HG02852 (cell line): ENCODE measurements around the gene AMOTL2.

ENCODE experiments used
- ATAC-seq: cut with Tn5 transposase; IDR thresholded peaks from one replicate; pipeline ENCODE4 v1.9.1; 2021; ENCODE audit warnings: mild to moderate bottlenecking, moderate library complexity; ENCODE audit not compliant: unreplicated experiment

Gene AMOTL2

DNA sequence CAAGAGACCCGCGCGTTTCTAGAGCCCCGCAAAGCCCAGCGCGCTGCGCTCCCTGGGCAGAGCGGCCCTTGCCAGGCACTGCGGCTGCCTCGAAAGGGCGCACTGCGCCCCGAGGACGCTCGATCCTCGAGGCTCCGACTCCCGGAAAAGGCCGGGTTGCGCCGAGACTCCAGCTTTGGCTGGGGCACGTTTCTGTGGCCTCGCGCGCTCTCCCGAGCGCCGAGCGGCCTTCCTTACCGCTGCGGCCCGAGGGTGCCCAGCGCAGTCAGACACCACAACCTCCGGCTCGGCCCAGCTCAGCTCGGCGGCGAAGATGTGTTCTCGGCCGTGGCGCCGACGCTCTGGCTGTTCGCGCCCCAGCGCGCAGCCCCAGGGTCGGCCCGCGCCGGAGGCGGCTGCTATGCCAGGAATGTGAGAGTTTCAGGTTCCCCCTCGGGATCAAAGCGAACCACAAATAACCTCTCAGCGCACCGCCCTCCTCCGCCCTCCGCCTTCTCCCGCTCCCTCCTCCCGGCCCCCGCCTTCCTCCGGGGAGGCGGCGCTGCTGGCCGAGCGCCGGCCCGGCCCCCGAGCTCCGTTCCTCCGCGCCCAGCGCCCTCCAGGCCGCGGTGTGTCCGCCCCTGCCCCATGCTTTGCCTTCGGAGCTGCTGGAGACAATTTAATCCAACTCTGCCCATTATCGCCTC is at the start of gene AMOTL2:
Gene AMOTL2, minus strand, starts transcription at position 343 of the 686 bp plus-strand sequence. CDS start 3,014 bp downstream, outside the sequence.
- ATAC-seq: no peak

DNA sequence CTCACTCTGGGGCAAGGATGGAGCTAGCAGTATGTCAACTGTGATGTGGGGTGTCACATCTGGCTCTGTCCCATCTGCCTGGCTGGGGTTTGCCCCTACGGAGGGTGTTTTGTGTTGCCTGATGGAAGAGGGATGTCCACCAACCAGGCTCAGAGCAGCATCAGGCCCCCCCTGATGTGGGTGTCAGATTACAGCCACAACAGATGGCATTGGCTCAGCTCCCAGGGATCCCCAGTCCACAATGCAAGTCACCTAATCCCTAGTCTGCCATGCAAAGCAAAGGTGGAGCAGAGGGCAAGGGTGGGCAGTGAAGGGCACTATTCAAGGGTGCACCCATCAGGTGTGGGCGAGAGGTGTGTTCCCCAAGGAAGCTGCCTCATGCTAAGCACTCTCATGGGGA is 48.9 kb upstream of the AMOTL2 start:
- ATAC-seq: no peak

DNA sequence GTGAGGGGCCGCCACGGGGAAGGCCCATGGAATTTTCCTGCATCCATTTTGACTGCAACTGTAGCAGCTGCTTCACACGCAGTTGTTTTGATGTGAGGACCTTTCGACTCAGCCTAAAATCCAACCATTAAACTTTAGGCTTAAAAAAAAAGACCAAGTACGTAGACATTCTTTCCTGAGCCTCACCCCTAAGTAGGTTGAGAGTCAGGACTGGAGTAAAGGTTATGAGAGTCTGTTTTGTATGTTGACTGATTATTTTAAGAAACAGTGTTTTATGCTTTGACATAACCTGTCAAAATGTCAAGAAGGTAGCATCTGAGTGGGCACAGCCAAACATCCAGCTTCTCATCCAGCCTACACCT is 45.7 kb upstream of the AMOTL2 start:
- no peak for ATAC-seq

DNA sequence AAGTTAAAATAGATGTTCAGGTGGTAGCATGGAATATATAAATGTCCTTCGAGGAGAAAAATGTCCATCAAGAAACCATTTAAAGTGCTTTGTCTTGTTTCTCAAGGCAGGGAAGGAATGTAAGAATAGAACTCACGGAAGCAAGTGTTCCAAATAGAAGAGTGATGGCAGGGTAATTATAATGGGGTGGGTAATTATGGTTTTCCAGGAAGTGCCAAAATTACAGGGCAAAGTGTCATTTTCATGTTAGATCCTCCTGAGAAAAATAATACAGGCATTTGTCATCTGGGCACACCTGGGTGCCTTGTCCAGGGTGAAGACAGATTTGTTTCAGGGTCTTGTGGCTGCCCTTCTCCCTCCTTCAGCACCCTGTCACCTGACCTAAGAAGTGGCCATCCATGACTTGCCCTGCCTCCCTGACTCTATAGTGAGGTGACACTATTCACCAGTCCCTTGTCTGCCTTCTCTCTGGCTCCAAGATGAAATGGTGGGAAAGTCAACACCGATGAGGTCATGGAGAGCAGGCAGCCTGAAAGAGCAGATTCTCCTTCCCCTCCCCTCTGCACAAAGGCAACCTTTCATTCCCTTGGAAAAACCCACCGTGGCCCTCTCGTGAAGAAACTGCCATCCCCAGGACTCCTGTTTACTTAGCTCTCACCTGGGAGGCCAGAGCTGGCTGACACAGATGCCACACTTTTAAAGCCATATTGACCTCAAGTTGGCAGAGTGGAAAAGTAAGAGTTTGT is 45.1 kb upstream of the AMOTL2 start:
- ATAC-seq: no peak

DNA sequence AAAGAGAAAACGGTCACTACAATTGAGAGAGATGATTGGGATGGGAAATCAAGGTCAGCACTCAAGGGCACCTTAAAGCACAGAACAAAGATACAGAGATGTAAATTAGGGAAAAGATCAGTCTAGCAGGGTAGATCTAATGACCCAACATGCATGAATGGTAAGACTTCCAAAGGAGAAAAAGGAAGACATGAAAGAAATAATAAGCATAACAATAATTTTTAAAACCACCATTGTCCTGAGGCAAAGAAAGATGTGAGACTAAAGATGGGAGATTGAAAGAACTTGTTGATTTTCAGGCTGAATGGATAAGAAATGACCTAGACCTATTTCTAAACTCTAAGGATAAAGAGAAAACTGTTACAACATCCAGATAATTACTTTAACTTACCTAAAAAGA is 34.8 kb upstream of the AMOTL2 start:
- ATAC-seq: no peak

DNA sequence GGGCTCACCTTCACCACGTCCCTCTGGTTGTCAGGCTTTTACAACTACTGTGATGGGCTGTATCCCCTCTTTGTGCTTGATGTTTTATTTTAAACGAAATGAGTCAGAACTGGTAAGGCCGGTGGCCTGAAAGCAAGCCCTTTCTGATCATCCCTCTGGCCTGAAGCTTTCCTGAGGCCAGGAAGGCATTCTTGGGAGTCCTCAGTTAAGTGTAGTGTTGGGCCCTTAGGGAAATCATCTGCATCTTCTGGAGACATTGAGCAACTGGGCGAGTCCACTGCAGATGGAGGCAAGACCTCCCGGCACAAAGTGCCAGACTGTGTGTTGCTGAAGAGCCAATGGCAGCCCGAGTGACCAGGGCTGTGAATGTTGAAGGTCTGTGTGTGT is 33.0 kb upstream of the AMOTL2 start:
- ATAC-seq: no peak

DNA sequence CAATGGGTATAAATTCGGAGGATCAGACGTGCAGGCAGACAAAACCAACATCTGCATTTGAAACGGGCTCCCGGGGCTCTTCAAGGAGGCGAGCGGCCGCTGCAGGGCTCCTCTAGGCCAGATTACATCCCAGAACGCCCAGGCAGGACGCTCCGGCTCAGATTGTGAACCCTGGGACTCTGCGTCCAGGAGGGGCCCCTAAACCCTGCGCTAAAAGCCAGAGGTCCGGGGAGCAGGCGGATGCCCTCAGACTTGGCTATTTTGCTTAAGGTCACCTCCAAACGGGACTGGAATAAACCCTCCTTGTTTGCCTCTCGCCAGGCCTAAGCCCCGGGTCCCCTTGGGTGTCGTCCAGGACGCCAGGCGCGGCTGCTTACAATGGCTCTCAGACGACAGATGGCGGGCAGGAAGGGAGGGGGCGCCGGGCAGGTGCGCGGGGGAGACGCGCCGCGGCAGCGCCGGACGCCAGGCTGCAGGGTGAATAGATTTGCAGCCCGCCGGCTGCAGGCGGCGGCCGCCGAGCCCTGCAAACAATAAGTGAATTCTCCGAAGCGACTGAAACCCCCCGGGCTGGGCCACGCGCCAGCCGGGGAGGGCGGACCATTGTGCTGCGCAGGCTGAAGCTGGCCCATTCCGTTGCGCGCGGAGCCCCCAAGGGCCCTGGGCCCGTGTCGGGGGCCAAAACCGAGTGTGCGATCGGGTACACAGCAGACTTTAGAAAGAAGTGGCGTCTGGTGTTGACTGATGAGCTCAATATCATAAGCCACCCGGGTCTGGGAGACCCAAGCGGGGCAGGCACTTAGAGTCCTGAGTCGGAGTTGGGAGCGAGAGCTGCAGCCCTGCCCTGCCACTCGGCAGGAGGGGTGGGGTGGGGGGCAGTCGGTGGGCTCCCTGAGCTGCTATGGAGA is 32.3 kb upstream of the AMOTL2 start:
- ATAC-seq: no peak

DNA sequence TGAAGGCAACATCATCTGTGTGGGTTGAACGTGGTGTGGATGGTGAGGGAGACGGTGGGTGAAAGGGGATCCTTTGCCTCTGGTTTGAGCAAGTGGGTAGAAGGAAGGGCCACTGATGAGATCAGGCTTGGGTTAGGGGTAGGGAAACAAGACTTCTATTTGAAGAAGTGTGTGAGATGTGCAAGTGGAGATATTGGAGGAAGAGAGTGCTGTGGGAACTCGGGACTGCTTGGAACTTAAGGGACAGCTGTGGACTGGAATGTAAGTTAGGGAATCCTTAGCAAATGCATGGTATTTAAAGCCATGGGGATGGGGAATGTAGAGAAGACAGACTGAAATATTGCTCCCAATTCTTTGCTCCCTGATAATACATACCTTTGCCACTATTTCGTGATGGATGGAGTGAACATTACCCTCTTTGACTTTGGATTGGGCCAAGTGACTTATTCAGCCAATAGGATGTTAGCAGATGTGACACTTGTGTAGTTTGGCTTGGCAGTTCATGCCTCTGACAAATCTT is 30.2 kb upstream of the AMOTL2 start:
- ATAC-seq: no peak

DNA sequence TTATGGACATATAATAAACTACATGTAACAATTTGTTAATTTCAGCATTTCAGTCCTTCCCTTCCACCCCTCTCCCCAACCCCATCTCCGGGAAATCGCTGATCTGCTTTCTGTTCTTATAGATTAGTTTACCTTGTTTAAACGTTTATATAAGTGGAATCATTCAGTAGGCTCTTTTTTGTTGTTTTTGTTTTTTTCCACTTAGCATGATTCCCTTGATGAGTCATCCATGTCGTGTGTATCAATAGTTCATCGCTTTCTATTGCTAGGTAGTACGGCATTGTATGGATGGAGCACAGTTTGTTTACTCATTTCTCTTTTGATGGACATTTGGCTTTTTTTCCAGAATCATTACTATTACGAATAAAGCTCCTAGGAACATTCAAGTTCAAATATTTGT is 23.5 kb upstream of the AMOTL2 start:
- no peak for ATAC-seq

DNA sequence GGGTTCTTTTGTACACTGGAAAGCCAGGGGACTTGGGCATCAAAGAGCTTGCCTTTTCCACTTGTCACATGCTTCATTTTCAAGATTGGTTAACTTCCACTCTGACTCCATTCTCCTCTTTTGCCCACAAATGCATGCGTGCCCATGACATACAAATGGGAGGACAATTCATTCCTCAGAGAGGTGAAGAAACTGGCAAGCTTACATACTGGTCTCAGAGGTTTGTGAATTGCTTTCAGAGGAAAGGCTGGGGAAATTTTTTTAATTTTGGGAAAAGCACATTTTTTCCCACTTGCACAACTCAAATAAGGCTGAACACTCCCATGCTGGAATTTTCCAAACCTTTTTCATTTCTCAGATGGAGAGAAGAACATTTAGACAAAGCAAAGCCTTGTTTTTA is 20.9 kb upstream of the AMOTL2 start:
- ATAC-seq: no peak

DNA sequence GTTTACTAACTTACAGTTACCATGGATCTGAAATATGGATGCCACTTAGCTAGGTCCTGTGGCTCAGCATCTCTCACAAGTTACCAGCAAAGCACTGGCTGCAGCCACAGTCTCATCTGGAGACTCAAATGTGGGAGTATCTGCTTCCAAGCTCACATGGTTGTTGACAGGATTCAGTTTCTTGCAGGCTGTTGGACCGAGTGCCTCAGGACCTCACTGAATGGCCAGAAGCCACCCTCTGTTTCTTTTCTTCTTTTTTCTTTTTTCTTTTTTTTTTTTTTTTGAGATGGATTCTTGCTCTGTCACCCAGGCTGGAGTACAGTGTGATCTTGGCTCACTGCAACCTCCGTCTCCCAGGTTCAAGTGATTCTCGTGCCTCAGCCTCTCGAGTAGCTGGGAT is 20.1 kb upstream of the AMOTL2 start:
- ATAC-seq: no peak

DNA sequence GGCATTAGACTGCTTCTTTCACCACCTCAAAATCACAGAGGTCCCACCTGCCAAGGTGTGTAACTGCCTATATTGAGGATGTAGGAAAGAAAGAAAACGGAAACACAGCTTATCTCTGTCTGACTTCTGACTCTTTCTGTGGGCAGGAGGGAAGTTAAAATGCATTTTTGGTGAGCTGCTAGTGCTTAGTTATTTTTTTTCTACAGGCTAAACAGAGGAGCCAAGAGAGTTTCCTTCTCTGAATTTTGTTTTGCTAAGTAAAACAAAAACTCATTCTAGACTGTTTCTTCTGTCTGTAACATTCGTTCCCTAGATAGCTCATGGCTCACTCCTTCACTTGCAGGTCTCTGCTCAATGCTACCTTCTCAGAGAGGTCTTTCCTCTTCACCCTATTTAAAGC is 18.8 kb upstream of the AMOTL2 start:
- no peak for ATAC-seq

DNA sequence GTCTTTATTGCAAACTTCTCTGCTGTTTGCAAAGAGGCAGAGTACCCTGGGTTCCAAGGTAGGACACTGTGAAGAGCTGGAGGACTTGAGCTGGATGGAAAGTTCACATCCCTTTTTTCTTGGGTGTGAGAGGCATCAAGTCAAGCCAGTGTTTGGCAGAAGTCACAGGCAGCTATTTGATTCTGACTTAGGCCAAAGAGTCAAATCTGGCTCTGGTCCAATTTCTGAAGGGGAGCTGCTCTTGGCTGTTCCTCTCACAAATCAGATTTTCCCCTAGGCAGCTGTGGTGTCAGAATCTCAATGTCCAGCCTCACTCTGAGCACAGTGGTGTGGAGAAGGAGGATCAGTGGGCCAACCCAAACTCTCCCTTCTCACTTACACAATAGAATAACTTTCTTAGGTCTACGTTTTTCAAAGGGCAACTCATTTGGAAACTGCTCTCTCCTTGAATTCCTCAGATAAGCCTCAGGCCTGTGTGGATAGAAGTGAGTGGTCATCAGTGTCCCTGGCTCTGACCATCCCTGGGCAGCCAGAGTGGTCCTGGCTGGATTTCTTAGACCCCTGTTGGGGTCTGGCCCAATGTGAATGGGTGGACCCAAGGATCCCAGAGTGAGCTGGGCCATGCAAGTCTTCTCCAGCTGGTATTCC is 18.2 kb upstream of the AMOTL2 start:
- ATAC-seq: no peak

DNA sequence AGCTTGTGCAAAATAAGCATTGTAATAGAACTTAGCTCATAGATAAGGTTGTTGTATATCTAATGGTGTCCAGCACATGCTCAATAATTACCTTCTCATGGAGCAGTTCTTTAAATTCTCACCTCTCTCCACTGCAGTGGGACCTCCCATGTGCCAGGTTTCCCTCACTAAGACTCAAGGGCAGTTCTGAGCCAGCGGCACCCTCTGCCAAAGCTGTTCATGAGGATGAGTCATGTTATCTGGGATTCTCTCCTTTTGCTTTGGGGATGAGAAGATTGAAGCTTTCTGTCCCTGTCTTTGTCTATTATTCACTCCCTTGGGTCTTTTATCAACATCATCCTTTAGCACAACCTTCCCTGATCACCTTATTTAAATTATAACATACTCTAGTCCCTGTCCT is 15.6 kb upstream of the AMOTL2 start:
- no peak for ATAC-seq

DNA sequence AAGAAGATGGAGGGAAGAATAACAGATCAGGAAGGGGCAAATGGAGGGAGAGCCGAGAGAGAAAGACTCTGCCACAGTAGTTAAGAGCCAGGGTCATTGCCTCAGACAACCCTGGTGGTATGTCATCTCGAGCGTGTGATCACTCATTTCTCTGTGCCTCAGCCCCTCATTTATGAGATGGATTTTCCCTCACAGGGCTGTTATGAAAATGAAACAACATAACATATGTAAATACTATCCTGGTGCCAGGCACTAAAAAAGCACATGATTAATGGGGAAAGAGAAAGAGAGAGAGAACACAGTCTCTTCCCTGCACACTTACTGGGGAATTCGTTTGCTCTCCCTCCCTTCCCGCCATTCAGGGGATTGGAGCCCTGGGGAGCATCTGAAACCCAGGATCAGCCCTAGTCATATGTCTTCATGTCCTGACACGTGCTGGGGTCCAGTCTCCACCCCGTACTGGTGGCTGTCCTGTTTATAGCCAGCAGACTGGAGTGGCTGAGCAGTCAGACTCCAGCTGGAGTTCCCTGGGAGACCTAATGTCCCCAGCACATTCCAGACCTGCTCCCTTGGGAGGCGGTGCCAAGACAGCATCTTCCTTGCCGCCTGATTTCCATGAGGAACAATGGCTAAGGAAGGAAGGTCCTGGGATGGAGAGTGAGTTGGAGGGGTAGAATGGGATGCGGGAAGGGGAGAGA is 14.7 kb upstream of the AMOTL2 start:
- ATAC-seq: no peak

DNA sequence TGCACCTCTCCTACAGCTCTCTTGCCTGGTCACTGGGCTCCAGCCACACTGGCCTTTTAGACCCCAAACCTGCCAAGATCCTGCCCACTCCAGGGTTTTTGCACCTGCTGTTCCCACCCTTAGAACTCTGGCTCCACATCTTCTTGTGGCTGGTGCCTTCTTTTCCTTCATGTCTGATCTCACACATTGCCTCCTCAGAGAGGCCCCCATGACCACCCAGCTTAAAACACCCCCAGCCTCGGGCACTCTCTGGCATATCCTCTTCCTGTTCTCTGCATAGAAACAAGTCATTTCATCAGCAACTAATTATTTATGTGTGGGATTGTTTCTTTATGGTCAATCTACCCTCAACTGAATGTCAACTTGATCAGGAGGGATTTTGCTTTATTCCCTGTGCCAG is 14.0 kb upstream of the AMOTL2 start:
- ATAC-seq: no peak

DNA sequence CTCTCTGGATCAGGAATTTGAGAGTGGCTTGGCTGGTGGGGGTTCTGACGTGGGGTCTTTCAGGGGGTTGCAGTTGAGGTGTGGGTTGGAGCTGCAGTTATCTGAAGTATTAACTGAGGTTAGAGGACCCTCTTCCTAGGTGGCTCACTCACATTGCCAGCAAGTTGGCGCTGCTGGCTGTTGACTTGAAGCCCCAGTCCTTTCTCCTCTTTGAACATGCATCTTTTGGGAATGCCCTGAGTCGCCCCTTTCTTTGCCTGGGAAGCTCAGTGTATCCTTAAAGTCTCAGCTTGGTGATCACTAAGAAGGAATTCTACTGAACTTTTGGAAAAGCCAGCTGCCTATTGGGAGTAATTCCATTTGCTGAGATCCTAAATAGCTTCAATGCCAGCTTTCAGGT is 13.0 kb upstream of the AMOTL2 start:
- ATAC-seq: no peak

DNA sequence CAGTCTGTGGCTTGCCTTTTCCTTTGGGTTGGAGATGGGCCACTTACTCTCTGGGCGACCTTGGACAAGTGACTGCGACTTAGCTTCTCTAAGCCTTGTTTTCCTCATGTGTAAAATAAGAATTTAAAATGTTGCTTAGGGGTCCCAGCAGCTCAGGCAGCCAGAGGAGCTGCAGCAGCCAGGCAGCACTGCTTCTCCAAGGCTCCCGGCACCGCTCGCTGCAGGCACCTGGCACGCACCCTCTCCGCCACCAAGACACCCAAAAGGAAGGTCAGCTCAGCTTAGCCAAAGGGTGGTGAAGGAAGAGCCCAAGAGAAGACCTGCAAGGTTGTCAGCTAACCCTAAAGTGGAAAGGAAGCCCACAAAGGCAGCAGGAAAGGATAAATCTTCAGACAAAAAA is 10.7 kb upstream of the AMOTL2 start:
- ATAC-seq: no peak

DNA sequence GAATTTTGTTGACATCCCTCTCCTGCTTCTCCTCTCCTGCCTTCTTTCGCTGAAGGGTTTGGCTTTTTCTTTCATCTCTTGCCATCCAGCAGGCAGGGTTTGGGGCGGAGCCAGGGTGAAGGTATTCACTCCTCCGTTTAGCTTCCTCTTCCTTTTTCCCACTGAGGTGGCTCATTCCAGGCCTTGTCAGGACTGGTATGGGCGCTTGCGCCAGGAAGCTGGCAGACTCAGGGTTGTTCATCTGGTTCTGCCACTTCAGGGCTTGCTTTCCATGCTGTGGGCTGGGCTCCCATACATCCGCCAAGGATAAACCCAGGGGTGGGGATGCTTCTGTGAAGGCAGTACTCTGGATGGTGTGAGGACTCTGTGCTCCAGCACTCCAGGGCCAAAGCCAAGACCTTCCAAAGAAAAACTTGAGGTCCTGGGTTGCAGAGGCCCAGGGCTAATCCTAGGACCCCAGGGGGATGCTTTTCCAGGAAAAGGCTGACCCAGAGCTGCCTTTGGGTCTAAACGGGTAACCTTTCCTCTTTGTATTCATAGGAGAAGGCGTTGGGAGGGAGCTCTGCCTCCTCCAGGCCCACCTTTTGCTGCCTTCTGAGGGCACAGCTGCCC is 7.7 kb upstream of the AMOTL2 start:
- ATAC-seq: no peak

DNA sequence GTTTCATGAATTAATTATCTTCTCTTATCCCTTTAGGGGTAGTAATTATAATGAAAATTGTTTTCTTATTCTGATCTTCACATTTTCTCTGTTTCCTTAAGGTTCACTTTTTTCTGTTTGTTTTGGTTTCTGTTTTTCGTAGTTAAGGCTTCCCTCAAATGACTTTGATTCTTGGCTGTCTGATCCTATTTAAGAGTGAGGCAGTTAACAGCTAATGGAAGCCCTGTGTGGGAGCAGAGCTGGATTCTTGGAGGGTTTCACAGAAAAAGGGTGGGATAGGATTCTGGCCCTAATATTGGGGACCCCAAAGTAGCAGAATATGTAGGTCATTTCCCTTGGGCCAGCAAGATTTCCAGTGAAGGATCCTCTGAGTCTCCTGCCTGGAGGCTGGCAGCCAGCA is 6.8 kb upstream of the AMOTL2 start:
- ATAC-seq: no peak
